GM12878 (cell line): ENCODE measurements around the gene AP1M2. TPM values are rescaled to one million over a fixed set of nuclear protein-coding genes. Genes with fewer than 3 reads are reported as not detected.

ENCODE experiments used
- CBX5 ChIP-seq: sonication (generic); IDR thresholded peaks from 2 replicates; pipeline ENCODE4 v1.6.1; 2016; ENCODE audit warnings: low read depth, moderate library complexity, mild to moderate bottlenecking, inconsistent platforms
- CREM ChIP-seq: IDR thresholded peaks from 2 replicates; pipeline ENCODE4 v1.6.1; 2014; ENCODE audit warnings: antibody characterized with exemption, low read depth
- FOS ChIP-seq: IDR thresholded peaks from 3 replicates; pipeline ENCODE4 v1.6.1; 2011; ENCODE audit warnings: borderline replicate concordance; ENCODE audit not compliant: insufficient read length; ENCODE audit errors: extremely low read depth
- FOXM1 ChIP-seq: IDR thresholded peaks from 2 replicates; pipeline ENCODE4 v1.6.1; 2012; ENCODE audit warnings: low read depth, mild to moderate bottlenecking, inconsistent platforms, low read length, moderate library complexity
- GATAD2B ChIP-seq: fragments of 450-650 bp; conservative IDR thresholded peaks from 2 replicates; pipeline ENCODE4 v1.6.1; 2017; ENCODE audit warnings: low read depth, mild to moderate bottlenecking, moderate library complexity
- IKZF1 ChIP-seq: fragments of 450-650 bp; conservative IDR thresholded peaks from 2 replicates; pipeline ENCODE4 v1.6.1; 2017; ENCODE audit warnings: antibody characterized with exemption, mild to moderate bottlenecking
- IKZF2 ChIP-seq, 2 experiments: fragments of 450-650 bp; IDR thresholded peaks; 2 replicates each; pipeline ENCODE4 v1.6.1; 2017; ENCODE audit warnings: mild to moderate bottlenecking in 2 of 2, moderate library complexity in 2 of 2
- JUNB ChIP-seq: IDR thresholded peaks from 2 replicates; pipeline ENCODE4 v1.6.1; 2016; ENCODE audit warnings: antibody characterized with exemption, mild to moderate bottlenecking
- JUND ChIP-seq: IDR thresholded peaks from 2 replicates; pipeline ENCODE4 v1.6.1; 2012; ENCODE audit warnings: low read depth, mild to moderate bottlenecking, low read length, improper control_type of control experiment, moderate library complexity
- MXI1 ChIP-seq: fragments of 150-350 bp; IDR thresholded peaks from 2 replicates; pipeline ENCODE4 v1.6.1; 2011; ENCODE audit warnings: low read depth, mild to moderate bottlenecking, inconsistent platforms, low read length, improper control_type of control experiment
- MYB ChIP-seq: fragments of 150-350 bp; IDR thresholded peaks from 2 replicates; pipeline ENCODE4 v1.6.1; 2014; ENCODE audit warnings: mild to moderate bottlenecking, low read depth, low read length, borderline replicate concordance
- NBN ChIP-seq: fragments of 450-650 bp; IDR thresholded peaks from 2 replicates; pipeline ENCODE4 v1.6.1; 2016
- NFXL1 ChIP-seq: fragments of 450-650 bp; IDR thresholded peaks from 2 replicates; pipeline ENCODE4 v1.6.1; 2017; ENCODE audit warnings: antibody characterized with exemption, mild to moderate bottlenecking, borderline replicate concordance
- RCOR1 ChIP-seq: conservative IDR thresholded peaks from 2 replicates; pipeline ENCODE4 v1.6.1; 2012; ENCODE audit warnings: low read depth, low read length, improper control_type of control experiment
- SIN3A ChIP-seq: IDR thresholded peaks from 2 replicates; pipeline ENCODE4 v1.6.1; 2012; ENCODE audit warnings: low read depth, low read length, improper control_type of control experiment
- SIX5 ChIP-seq: IDR thresholded peaks from 2 replicates; pipeline ENCODE4 v1.6.1; 2011; ENCODE audit warnings: mild to moderate bottlenecking, low read depth, low read length, moderate library complexity; ENCODE audit not compliant: severe bottlenecking
- SMARCA5 ChIP-seq: fragments of 450-650 bp; IDR thresholded peaks from 2 replicates; pipeline ENCODE4 v1.6.1; 2017; ENCODE audit warnings: mild to moderate bottlenecking
- SMC3 ChIP-seq: IDR thresholded peaks from 2 replicates; pipeline ENCODE4 v1.6.1; 2011; ENCODE audit warnings: low read length, improper control_type of control experiment, borderline replicate concordance
- SREBF2 ChIP-seq: IDR thresholded peaks from 2 replicates; pipeline ENCODE4 v1.6.1; 2012; ENCODE audit warnings: mild to moderate bottlenecking, low read length
- SRF ChIP-seq, 2 experiments: IDR thresholded peaks; 2 replicates each; pipeline ENCODE4 v1.6.1; 2011; ENCODE audit warnings: low read depth in 2 of 2, low read length in 2 of 2, mild to moderate bottlenecking in 1 of 2, moderate library complexity in 1 of 2
- STAT1 ChIP-seq: fragments of 450-650 bp; conservative IDR thresholded peaks from 2 replicates; pipeline ENCODE4 v1.6.1; 2014; ENCODE audit warnings: antibody characterized with exemption, mild to moderate bottlenecking
- SUZ12 ChIP-seq: fragments of 200-600 bp; sonication (generic); IDR thresholded peaks from one replicate; pipeline ENCODE4 v1.6.1; 2018; ENCODE audit warnings: antibody characterized with exemption, mild to moderate bottlenecking; ENCODE audit not compliant: unreplicated experiment
- TARDBP ChIP-seq: IDR thresholded peaks from 2 replicates; pipeline ENCODE4 v1.6.1; 2016; ENCODE audit warnings: borderline replicate concordance
- ZBED1 ChIP-seq: IDR thresholded peaks from 2 replicates; pipeline ENCODE4 v1.6.1; 2016; ENCODE audit warnings: borderline replicate concordance
- polyA plus RNA-seq, 11 experiments: library from polyadenylated mRNA; depleted of rRNA in 4 of 11; unstranded in 6 of 11; stranded (reverse) in 5 of 11; fragments of >200 nt; fragmentation: Nextera tagmentation in 4 of 11; fragmentation: Illumina TruSeq in 1 of 11; extraction: Ambion mirVana in 4 of 11; extraction: Trizol in 1 of 11; gene quantifications; 1 replicate in 1 of 11; 2 replicates in 10 of 11; pipeline versions ENCODE4 v1.2.1 to v1.2.3, GENCODE V29; 2011 to 2016; ENCODE audit warnings: inconsistent platforms in 2 of 11, missing spikeins in 2 of 11, low read depth in 1 of 11
- total RNA-seq, 4 experiments: library from RNA; depleted of rRNA in 3 of 4; stranded (reverse); fragments of >200 nt in 3 of 4; fragmentation: Illumina TruSeq in 1 of 4; extraction: Trizol in 1 of 4; gene quantifications; 2 replicates each; pipeline versions ENCODE4 v1.2.1 to v1.2.3, GENCODE V29; 2013 to 2021
- TF ChIP-seq, protein P1 (sequence below): fragments of 450-650 bp; formaldehyde crosslinking; IDR thresholded peaks from 2 replicates; pipeline ENCODE4 v1.4.0; 2022; ENCODE audit warnings: mild to moderate bottlenecking, moderate library complexity
- TF ChIP-seq, protein P2 (sequence below): fragments of 150-350 bp; IDR thresholded peaks from 2 replicates; pipeline ENCODE4 v1.6.1; 2014; ENCODE audit warnings: mild to moderate bottlenecking, low read depth, low read length
- TF ChIP-seq, protein P3 (sequence below): fragments of 450-650 bp; IDR thresholded peaks from 2 replicates; pipeline ENCODE4 v1.6.1; 2016; ENCODE audit warnings: mild to moderate bottlenecking
- TF ChIP-seq, protein P4 (sequence below): IDR thresholded peaks from 2 replicates; pipeline ENCODE4 v1.6.1; 2012; ENCODE audit warnings: low read depth, low read length, improper control_type of control experiment

Gene AP1M2
- total and polyA plus RNA-seq, 10 of the 15 experiments (the other 5 are each of a cell fraction or from before 2014, with no cell fraction given) = 0.72 TPM; not detected in 9

DNA sequence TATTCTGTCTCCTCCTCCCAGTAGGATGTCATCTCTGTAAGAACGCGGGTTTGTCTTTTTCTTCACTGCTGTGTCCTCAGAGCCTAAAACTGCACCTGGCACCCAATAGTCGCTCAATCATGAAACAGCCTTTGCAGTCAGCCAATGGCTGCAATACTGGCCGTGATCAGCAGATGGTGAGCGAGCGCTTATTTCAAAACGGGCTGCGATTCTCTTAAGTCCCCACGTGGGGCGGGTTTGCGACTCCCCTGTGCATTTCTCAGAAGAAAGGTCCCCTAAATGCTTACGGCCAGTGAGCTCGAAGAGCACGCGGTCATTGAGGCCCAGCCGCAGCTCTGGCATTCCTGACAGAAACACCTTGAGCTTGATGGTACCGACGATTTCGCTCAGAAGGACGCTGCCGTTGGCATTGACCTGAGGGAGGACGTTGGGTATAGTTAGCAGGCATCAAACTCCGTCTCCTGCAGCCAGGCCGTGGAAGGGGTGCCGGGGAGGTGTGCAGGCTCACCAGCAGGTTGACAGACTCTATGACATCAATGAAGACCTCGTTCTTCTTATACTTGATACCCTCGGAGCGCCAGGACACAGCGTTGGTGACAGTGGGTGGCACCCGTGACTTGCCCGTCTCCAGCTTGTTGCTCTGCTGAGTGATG, 6.0 kb downstream of the AP1M2 start (continued):
- TF ChIP-seq, protein P1, sequence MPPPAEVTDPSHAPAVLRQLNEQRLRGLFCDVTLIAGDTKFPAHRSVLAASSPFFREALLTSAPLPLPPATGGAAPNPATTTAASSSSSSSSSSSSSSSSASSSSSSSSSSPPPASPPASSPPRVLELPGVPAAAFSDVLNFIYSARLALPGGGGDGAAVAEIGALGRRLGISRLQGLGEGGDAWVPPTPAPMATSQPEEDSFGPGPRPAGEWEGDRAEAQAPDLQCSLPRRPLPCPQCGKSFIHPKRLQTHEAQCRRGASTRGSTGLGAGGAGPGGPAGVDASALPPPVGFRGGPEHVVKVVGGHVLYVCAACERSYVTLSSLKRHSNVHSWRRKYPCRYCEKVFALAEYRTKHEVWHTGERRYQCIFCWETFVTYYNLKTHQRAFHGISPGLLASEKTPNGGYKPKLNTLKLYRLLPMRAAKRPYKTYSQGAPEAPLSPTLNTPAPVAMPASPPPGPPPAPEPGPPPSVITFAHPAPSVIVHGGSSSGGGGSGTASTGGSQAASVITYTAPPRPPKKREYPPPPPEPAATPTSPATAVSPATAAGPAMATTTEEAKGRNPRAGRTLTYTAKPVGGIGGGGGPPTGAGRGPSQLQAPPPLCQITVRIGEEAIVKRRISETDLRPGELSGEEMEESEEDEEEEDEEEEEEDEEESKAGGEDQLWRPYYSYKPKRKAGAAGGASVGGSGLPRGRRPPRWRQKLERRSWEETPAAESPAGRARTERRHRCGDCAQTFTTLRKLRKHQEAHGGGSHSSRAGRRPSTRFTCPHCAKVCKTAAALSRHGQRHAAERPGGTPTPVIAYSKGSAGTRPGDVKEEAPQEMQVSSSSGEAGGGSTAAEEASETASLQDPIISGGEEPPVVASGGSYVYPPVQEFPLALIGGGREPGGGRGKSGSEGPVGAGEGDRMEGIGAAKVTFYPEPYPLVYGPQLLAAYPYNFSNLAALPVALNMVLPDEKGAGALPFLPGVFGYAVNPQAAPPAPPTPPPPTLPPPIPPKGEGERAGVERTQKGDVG (CRISPR knock-in tag) = no peak
- TF ChIP-seq SMC3 (peak; percentile 100), IKZF1 (no peak; the same call in none of the 2 replicates), SMARCA5 (peak; percentile 92), ZBED1 (no peak), STAT1 (no peak), FOXM1 (peak; percentile 70), FOS (no peak), NBN (peak; percentile 54; the same call in 1 of the 2 replicates), IKZF2 (IDR thresholded peaks at IDR 0.05) (no peak), SUZ12 (no peak), GATAD2B (0 out of 2 replicates have a peak, but pooled peaks have one; percentile 32), JUNB (no peak), MYB (no peak), MXI1 (peak; percentile 40; the same call in 1 of the 2 replicates), TARDBP (no peak), JUND (no peak), SREBF2 (no peak), SIX5 (no peak), NFXL1 (no peak), CREM (no peak), SRF (IDR thresholded peaks at IDR 0.05; ENCODE audit: low read depth in 2 of 2, low read length in 2 of 2) (no peak), CBX5 (no peak), RCOR1 (no peak), SIN3A (no peak)
- TF ChIP-seq, protein P2, sequence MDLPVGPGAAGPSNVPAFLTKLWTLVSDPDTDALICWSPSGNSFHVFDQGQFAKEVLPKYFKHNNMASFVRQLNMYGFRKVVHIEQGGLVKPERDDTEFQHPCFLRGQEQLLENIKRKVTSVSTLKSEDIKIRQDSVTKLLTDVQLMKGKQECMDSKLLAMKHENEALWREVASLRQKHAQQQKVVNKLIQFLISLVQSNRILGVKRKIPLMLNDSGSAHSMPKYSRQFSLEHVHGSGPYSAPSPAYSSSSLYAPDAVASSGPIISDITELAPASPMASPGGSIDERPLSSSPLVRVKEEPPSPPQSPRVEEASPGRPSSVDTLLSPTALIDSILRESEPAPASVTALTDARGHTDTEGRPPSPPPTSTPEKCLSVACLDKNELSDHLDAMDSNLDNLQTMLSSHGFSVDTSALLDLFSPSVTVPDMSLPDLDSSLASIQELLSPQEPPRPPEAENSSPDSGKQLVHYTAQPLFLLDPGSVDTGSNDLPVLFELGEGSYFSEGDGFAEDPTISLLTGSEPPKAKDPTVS = no peak
- TF ChIP-seq, protein P3, sequence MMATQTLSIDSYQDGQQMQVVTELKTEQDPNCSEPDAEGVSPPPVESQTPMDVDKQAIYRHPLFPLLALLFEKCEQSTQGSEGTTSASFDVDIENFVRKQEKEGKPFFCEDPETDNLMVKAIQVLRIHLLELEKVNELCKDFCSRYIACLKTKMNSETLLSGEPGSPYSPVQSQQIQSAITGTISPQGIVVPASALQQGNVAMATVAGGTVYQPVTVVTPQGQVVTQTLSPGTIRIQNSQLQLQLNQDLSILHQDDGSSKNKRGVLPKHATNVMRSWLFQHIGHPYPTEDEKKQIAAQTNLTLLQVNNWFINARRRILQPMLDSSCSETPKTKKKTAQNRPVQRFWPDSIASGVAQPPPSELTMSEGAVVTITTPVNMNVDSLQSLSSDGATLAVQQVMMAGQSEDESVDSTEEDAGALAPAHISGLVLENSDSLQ = no peak
- TF ChIP-seq, protein P4, sequence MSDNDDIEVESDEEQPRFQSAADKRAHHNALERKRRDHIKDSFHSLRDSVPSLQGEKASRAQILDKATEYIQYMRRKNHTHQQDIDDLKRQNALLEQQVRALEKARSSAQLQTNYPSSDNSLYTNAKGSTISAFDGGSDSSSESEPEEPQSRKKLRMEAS = 0 out of 2 replicates have a peak, but pooled peaks have one; percentile 29
